NCI-H2081 (cell line): ENCODE results near the gene FAM120B.

Source experiments
- DNase-seq, 2 experiments: peaks; one replicate each; lab custom pipeline; 2025; lab: John Stamatoyannopoulos, UW

Gene FAM120B

DNA sequence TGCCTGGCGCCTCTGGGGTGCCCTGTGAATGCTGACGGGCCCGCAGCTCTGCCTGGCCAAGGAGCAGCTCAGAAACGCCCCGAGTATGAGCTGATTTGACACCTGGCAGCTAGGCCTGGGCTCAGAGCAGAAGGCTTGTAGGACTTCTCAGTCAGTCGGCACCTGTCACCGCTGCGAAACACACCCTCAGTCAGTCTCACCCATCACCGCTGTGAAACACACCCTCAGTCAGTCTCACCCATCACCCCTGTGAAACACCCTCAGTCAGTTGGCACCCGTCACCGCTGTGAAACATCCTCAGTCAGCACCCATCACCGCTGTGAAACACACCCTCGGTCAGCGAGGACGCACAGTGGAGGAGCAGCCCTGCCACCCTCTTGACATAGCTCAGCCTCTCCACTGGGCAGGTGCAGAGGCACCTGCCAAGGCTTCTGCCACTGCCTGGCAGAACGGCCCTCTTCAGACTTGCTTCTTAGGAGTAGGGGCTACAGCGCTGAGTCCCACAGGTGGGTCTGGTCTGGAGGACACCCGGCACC, 137.6 kb downstream of the FAM120B start:
- DNase-seq = no peak

DNA sequence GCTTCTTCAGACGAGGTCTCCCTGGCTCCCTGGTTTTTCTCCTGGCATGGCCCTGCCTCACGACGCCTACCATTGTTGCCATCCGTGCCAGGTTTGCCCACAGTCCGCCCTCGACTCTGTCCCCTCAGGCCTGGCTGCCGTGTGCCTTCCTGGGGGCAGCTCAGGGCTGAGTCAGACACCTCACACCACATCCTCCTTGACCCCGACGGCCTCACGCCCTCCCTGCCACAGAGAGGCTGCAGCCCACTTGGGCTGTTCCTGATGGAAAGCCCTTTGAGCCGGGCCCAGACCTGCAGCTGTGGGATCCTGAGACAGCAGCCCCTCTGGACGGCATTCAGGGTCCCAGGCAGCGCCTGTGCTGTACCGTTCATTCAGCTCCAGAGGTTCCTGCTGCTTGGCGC, 138.3 kb downstream of the FAM120B start:
- no peak for DNase-seq

DNA sequence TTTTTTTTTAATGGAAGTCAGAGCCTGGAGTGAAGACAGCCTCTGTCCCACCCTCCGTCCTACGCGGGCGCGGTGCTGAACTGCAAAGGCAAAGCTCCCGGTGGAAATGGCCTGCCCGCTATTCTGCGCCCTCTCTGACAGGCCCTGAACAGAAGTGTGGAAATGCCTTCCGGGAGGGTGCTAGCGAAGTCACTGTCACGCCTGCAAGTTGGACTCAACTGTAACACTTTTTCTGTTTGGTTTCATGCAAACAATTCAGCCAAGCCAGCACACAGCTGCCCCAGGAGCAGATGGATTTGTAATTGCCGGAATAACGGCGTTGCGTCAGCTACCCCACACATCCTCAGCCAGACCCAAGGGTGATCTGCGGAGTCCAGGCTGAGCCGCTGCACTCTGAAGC, 138.9 kb downstream of the FAM120B start:
- no peak for DNase-seq

DNA sequence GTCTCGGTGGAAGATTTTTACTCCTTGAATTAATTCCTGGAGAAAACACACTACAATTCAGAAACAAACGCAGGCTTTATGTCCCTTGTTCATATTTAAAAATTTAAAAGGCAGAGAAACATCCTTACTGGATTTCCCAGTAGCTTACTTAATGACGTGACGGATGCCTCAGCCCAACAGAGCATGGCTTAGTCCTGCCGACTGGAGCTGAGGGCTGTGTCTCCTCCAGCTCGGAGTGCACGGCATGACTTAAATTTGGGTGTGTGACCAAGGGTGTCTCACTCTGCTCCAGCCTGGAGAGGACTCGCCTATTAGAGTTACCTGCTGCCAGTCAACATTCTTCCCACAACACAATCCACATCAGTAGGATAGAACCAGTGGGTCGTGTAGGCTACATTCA, 139.4 kb downstream of the FAM120B start:
- no peak for DNase-seq

DNA sequence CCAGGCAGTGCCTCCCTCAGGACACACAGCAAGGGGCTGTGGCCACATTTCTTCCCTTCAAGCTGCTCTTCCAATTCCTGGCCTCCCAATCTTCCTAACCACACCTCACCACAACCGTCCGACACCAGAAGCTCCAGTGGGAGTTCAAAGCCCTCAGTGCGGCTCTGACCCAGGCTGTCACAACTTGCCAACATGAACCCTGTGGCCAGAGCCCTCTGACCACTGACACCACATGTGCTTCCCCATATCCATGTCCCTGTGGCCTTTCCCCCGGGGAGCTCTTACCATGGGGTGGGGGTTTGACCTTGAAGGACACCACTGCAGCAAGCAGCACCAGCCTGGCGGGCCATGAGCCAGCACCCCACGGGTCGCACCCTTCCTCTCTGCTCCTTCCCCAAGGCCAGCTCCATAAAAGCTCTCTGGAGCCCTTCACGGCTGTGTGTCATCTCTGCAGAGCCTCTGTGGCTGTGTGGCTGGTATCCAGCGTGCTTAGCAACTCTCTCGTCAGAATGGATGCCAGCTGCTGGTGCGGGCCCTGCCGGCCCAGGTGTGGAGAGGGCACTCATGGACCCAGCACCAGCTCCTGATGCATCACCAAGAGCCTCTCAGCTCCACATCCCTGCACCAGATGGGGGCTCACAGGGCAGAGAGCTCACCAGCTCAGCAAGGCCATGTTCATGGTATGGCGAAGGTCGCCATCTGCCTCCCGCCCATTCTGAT, 140.4 kb downstream of the FAM120B start:
- no peak for DNase-seq

DNA sequence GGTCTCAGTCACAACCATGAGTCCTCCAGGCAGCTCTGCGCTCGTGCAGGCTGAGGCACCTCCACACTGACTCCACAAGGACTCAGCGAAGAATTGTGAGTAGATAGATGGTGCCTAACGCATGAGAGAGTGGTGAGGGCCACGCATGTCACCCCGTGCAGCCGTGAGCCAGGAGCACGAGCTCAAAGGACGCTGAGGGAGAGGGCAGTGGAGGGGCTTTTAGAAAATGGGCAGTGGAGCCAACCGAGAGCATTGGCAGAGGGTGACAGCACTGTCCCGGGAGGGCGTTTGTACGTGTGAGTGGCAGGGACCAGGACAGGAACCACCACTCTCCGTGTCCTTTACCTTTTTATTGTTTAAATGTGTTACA, 141.0 kb downstream of the FAM120B start:
- no peak for DNase-seq

DNA sequence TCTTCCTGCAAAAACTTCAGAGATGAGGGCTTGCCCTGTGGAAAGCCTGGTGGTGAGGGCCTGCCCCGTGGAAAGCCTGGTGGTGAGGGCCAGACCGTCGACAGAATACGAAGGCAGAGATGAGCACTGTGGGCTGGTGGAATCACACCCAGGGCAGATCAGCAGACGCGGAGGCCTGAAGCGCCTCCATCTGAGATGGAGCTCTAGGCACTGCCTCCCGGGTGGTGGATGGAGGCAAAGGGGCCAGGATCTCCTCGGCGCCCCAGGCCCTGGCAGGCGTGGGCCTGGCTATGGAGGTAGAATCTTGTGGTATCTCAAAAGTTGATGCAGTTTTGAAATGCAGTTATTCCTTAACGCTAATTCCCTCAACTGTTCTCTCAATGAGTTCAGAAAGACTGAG, 141.8 kb downstream of the FAM120B start:
- no peak for DNase-seq

DNA sequence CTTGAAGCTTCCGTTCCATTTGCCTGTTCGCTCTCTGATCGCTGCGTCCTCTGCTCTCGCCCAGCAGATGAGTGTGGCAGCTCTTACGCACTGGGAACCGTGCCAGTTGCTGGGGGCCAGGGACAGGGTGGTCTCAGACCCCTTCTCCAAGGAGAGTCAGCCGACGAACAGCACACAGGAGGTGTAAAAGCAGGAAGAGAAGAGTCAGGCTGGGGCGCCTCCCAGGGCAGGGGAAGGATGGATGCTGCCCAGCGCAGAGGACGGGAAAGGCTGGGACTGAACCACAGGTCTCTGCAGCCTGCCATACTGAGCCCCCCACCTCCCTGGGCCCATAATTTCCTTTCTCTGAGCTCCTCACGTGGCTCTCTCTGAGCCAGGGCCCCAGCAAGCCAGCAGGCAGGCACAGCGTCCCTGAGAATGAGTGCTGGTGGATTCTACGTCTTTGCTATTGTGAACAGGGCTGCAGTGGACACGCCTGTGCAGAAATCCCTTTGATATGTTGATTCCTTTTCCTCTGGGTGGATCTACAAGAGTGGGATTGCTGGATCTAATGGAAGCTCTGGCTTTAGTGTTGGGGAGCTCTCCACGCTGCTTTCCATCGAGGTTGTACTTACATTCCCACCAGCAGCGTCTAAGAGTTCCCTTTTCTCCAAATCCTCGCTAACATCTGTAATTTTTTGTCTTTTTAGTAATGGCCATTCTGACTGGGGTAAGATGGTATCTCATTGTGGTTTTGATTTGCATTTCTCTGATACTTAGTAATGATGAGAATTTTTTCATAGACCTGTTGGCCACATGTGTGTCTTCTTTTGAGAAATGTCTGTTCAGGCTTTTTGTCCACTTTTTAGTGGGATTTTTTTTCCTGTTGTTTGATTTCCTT, 142.4 kb downstream of the FAM120B start:
- DNase-seq = no peak

DNA sequence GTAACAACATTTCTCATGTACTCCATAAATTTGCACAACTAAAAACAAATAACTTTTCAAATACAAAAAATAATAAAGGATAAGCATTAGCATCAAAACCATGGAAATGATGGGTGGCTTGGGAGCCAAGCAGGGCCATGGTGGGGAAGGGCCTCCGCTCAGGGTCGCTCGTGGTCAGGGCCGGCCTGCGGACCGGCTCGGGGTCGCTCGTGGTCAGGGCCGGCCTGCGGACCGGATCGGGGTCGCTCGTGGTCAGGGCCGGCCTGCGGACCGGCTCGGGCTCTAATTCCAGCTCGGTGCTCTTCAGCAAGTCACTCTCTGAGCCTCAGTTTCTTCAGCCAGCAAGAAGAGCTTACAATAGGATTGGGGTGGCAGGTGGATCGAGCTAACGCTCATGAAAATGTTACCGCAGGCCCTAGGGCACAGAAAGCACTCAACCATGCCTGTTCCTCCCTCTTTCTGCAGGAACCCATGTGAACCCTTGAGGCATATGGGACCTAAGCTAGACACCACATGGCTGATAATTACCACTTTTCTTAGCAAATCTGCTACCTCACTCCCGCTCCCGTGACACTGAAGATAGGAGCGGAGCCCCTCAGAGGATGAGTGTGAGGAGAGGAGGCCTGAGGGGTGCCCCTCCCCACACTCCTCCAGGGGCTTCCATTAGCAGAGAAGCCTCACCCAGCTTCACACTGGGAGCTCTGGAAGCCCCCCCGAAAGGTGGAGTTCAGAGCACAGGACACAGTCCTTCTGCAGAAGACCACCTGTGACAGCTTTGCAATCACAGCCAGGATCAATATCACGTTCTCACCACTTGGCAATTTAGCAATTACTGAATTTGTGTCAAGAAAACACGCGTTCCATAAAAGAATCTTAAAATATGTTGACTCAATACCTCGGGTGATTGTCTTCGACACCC, 143.5 kb downstream of the FAM120B start:
- DNase-seq = no peak

DNA sequence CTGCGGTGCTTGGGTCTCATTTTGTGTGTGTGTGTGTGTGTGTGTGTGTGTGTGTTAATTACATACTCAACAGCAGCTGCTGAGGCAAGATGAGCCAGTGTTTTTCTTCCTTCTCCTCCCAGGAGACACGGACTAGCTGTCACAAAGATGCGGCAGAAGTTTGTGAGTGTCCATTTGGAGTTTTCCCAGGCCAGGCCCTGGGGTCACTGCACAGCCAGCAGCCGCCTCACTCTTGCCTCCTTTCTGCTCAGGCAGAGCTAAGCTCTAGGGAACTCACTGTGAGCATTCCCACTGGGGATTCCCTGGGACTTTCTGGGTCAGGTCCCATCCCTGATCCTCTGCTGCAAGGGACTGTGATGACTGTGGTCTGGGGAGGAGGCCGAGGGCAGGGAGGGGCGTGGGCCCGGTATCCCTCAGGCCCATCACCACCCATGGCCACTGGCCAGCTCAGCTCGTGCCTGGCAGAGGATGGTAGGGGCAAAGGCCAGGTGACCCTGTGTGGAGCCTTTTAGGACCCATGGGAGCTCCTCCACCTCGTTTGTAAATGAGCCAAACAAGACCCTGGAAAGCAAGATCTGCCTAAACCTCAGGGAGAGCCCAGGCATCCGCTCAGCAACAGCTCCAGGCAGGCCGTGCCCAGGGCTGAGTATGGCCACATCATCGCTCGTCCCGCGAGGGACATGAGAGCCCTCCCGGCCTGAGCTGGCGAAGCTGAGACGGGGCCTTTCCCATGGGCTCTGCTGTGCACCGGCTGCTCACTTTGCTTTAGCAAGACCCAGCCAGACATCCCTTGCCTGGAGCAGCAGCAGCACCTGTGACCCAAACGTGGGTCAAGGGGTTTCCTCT, 144.6 kb downstream of the FAM120B start:
- DNase-seq = no peak

DNA sequence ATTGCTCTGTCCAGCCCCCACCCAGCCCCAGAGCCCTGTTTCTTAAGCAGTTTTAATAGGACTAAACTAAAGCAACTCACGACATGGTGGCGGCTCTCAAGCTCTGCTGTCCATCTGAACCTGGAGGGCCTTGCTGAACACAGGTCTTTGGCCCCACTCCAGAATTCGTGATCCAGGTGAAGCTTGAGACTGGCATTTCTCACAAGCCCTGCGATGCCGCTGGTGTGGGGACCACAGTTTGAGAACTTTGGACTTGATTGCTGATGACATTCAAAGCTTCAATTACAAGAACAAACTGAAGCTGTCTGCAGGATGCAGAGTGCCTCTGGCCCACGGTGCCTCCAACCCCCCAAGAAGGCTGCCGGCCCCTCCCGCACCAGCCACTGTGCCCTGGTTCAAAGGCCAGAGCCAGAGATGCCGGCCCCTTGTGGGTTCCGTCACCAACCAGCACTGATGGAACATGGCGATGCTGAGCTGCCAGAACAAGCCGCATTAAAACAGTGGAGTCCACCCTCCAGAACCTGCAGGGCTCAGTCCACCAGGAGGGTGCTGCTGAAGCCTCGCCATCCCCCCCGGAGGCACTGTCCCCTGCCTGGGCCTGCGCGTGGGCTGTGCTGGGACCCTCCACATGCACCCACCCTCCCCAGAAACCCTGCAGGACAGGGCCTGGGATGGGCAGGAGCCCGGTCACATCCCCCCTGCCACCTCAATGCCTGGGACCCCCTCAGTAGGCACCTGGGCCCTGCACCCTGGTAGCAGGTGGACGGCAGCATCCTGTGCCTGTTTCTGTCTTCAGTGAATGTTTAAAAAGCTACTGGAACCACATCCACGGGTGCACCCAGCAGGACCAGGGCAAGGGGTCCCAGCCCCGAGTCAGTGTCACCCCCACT, 145.4 kb downstream of the FAM120B start:
- no peak for DNase-seq

DNA sequence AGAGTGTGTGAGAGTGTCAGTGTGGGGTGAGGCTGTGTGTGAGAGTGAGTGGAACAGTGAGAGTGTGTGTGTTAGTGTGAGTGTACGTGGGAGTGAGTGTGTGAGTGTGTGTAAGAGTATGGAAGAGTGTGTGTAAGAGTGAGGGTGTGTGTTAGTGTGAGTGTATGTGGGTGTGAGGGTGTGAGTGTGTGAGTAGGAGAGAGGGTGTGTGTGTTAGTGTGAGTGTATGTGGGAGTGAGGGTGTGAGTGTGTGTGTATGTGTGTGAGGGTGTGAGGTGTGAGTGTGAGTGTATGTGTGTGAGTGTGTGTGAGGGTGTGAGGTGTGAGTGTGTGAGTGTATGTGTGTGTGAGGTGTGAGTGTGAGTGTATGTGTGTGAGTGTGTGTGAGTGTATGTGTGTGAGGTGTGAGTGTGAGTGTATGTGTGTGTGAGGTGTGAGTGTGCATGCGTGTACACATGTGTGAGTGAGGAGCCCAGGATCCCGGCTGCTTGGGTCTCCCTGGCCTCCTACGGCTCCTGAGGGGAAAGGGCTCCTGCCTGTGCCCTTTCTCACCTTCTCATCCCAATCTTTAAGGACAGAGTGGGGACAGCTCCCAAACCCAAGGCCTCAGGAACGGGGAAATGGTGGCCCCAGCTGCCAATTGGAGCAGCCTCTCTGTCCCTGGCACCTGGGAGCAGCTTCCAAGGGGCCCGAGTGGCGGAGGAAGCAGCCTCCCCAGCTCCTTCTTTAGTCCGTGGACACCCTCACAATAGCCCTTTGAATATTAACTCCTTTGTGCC, 146.4 kb downstream of the FAM120B start:
- no peak for DNase-seq

DNA sequence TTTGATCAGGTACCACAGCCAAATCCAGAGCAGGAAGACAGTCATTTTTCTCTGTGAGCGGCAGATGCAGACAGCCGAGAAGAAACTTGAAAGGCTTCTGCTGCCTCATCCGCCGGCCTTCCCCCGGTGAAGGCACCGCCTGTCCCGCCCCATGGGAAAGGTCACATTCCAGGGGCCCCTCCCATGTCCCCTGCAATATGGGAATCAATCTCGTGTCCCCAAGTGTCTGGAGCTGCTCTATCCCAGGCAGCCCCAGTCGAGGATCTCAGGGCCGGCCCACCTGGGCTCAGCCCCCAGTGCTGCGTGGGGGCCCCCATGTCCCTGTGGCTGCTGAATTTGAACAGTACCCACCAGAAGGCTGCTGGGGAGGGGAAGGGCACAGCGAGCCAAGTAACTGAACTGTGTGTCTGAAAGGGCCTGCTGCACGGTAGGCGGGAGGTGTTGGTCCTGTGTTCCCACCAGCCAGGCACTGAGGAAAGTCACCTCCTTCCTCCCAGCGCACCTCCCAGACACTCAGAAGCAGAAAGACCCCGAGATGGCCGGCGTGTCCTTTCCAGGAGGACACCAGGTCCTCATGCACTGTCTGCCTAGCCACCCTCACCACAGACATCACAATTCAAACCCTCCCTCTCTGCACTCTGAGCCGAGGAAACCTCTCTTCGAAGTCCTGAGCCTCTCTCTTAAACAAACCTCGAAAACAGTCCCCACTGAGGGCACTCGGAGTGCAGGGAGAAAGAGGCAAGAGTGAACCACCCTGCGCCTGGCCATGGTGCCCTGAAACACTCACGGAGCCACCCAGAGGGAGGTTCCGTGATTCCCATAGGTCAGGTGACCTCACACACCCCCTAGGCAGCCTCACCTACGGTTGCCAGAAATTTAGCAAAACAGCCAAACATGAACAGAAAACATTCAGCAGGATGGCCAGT, 147.3 kb downstream of the FAM120B start:
- no peak for DNase-seq

DNA sequence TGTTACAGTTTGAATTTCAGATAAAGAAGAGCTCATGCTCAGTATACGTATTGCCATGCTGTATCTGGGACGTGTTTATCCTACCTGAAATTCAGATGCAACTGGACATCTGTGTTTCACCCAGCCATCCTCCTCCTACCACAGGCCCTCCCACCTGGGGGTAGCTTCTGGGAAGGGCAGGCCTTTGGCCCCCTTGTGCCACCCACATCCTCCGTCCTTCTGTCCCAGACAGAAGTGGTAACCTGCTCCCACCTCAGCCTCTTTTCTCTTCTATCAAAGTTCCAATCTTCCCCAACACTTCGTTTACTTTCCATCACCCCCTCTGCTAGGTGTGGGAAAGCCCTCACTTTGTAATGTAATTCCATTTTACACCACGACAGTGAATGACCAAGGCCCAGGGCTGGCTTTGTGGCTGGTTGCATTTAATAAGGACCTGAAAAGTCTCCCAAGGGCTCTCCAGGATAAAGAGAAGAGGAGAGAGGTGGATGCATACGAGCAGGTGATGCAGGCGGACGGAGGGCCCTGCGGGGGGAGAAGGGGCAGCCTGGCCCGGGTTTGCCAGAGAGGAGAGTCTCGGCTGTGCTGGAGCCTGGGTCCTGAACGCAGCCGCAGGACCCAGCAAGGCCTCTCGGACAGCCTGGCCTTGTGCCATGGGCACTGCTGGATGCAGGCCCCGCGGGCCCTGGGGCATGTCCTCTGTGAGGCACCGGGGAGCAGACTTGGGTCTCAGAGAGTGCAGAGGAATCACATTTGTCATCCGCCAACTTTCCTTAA, 148.1 kb downstream of the FAM120B start:
- no peak for DNase-seq

DNA sequence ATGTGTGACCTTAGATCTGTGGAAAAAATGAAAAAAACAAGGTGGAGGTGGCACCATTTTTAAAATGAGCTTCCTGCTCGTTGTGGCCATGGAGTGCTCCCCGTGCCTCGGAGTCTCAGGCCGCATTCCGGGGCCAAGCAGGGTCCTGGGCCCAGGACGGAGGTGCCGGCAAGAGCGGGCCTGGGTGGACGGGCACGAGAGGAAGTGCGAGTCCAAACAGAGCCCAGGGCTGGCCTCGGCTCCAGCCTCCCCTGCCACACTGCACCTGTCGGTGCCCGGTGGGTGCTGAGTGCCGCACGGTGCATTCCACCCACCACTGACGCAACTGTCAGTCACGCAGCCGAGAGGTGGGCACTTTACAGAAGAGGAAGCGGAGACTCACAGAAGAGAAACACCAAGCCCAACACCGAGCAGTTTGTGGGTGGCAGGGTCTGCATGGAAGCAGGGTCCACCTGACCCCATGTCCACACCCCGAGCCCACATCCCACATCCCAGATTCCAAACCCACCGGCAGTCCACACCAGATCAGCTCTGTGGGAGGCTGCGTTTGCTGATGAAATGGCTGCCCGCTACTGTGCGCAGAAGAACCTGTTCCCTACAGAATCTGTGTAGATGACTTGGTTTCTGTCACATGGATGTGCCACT, 148.9 kb downstream of the FAM120B start:
- no peak for DNase-seq

DNA sequence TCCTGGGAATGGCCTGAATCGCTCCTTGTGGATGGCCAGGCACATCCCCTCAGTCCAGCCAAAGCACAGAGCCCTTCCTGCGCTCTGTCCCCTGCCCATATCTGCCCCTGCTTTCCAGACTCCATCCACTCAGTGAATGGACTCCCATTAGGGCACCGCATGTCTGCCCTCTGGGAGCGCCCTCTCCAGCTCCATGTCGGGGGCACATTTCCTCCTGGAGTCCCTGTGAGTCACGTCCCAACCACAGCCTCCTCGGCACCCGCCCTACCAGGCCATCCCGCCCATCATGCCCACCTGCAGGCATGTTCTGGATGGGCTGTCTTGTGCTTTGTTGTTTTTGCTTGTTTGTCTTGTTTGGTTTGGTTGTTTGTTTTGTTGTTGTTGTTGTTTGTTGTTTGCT, 149.8 kb downstream of the FAM120B start:
- DNase-seq = no peak
